ENCODE measurements around the gene PITX3. TPM values are rescaled to one million over a fixed set of nuclear protein-coding genes. Genes with fewer than 3 reads are reported as not detected.

PITX3 gene
- polyA plus RNA-seq, 1 donor from 2014 or later, result not detected

GRCh38 chr10:102233997-102234396, 7.3 kb downstream of the PITX3 start:
- peaks cover 78% of the 10 kb centered on the region for H3K27me3 ChIP-seq (ENCODE audit: insufficient read depth, low read depth, low read length)

More at GRCh38 chr10:102233997-102234396, 7.3 kb downstream of the PITX3 start:
- Histone ChIP-seq H3K9me2 (ENCODE audit: insufficient read depth, low read length) (no peaks in the 10 kb centered on the region), H3K27ac (ENCODE audit: low read length) (no peak overlapping the region), H4K20me1 (ENCODE audit: insufficient read depth) (no peaks in the 10 kb centered on the region), H3K9ac (ENCODE audit: low read length) (no peak overlapping the region), H3K4me3 (ENCODE audit: low read length) (no peak overlapping the region), H3K36me3 (ENCODE audit: insufficient read depth, low read length) (no peaks in the 10 kb centered on the region), H3K4me2 (ENCODE audit: low read length) (no peak overlapping the region), H3F3A (ENCODE audit: insufficient read depth, low read length, poor library complexity, severe bottlenecking) (no peaks in the 10 kb centered on the region), H2AFZ (ENCODE audit: low read depth, low read length) (no peak overlapping the region), H3K9me3 (ENCODE audit: low read length) (no peaks in the 10 kb centered on the region), H3K79me2 (replicated peaks; ENCODE audit: insufficient read depth, low read length) (no peaks in the 10 kb centered on the region)
- TF ChIP-seq REST (IDR thresholded peaks at IDR 0.05; ENCODE audit: borderline replicate concordance), result no peak
- no peak for TF ChIP-seq CTCF (IDR thresholded peaks at IDR 0.05; ENCODE audit: poor library complexity, severe bottlenecking)
- no peak for TF ChIP-seq TAF1 (IDR thresholded peaks at IDR 0.05; ENCODE audit: low read depth)
- no peak for TF ChIP-seq EP300 (conservative IDR thresholded peaks at IDR 0.05; ENCODE audit: poor library complexity, severe bottlenecking)
- TF ChIP-seq MXI1 (conservative IDR thresholded peaks at IDR 0.05; ENCODE audit: poor library complexity, severe bottlenecking), result no peak
- no peak for TF ChIP-seq EZH2 (IDR thresholded peaks at IDR 0.05; ENCODE audit: borderline replicate concordance, insufficient read depth, low read length, poor library complexity, severe bottlenecking)
- TF ChIP-seq SMC3 (conservative IDR thresholded peaks at IDR 0.05; ENCODE audit: poor library complexity), result no peak
- TF ChIP-seq RAD21 (conservative IDR thresholded peaks at IDR 0.05), result no peak
- no peak for TF ChIP-seq POLR2AphosphoS5 (IDR thresholded peaks at IDR 0.05)
